GM19467 (cell line): ENCODE data around the gene SVEP1.
"Not testable (repeated sequence)": the region's sequence is repeated elsewhere in the genome, so short reads cannot be mapped to it uniquely, and the experiment has no call there.

Experiments
- ATAC-seq: cut with Tn5 transposase; IDR thresholded peaks from one replicate; pipeline ENCODE4 v1.9.1; 2021; ENCODE audit warnings: mild to moderate bottlenecking, moderate library complexity; ENCODE audit not compliant: unreplicated experiment

SVEP1 gene

GRCh38 chr9:110451726-110452125 lies 127.8 kb downstream of the SVEP1 start:
- no peak for ATAC-seq

- no peak for ATAC-seq
These were observed 132.1 kb downstream of the SVEP1 start for GRCh38 chr9:110447476-110447875.

DNA sequence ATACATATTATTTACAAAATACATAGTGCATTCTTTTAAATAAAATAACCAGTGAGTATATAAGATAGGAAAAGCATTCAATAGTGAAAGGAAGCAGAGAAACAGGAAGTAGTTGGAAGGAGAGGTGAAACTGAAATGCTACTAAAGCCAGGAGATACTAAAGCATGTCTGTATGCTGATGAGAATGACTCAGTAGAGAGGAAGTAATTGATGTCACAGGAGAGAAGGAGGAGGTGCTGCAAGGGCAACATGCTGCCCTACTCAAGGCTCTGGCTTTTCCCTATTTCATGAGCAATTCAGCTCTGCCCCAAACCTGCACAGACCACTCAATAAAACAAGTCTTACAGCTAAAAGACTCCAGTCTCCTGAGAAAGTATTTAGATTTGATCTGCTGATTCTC lies 133.4 kb downstream of the SVEP1 start:
- no peak for ATAC-seq

DNA sequence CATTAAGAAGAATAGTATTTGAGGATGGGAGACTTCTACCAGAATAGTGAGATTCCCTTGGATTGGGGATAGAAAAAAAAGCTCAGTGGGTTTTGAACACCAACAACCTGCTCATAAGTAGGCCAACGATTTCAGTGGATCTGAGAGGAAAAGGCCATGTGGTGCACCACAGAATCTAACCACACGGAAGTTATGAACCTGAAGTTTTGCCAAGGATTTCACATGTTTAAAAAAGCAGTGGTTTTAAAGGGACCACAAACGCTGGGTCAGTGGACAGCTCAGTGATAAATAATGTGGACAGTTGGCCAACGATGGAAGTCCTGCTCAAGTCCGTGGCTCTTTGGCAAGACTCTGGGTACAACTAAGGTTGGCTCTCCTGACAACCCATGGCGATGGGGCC lies 134.6 kb downstream of the SVEP1 start:
- ATAC-seq: no peak

GRCh38 chr9:110443866-110444220 lies 135.7 kb downstream of the SVEP1 start:
- no peak for ATAC-seq

DNA sequence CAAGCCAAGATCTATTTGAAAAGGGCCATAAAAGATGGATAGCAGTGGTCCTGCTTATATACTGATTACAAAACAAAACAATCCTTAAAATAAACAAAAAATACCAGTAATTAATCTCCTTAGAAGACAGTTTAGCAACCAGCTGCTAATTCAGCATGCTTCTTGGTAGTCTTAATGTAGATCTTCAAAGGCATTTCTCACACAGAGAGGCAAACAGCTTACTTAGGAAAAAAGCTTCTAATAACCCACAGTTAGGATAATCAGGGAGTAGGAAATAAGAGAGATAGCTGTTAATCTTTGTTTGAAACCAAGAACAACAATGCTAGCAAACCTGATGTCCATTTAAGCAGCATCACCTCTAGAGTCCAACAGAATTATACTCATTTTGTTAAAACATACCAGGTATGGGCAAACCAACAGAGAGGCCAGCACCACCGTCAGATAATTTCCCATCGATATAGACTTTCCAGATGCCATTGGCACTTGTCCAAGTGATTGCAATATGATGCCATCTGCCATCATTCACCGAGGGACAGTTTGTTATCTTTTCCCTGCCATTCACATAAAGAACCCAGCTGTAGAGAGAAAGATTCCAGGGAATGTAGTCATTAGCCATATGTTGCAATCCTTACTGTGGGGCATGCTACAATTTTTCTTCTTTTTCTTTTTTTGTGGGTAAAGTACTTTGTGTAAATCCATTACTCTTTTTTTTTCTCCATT lies 136.2 kb downstream of the SVEP1 start:
- no peak for ATAC-seq

GRCh38 chr9:110440796-110441195 lies 138.7 kb downstream of the SVEP1 start:
- no peak for ATAC-seq

- ATAC-seq: no peak
These were observed 139.4 kb downstream of the SVEP1 start for GRCh38 chr9:110440172-110440571.

DNA sequence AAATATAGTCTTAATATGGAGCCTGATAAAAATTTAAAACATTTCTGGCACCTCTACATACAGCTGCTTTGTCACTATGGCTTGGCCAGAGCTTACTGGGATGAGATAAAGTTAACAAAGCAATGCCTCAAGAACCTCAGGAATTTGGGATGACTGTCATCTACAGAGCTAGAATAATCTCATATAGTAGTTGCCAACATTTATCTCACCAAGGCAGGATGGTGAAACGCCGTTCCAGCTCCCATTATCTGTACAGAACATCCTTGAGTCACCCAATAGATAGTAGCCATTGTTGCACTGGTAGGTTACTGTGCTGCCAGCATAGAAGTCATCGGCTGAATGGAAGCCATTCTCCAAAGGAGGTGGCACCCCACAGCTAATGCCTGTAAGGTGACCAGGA lies 147.3 kb downstream of the SVEP1 start:
- no peak for ATAC-seq

DNA sequence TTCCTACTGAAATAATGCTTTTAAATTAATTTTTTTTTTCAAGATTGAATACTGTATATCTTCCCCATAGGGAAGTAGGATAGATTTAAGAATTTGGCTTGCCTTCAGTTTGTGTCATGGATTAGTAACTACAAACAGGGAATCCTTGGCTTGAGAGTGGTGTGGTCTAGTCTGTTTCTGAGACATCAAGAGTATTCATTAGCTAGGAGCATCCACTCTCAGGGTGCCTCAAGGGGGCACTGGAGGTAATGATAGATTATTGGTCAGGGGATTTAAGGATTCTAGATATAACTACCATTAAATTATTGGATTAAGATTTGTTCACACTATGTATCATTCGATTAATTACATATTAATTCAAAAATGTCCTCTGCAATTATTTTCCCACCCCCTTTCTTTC lies 150.1 kb downstream of the SVEP1 start:
- no peak for ATAC-seq

DNA sequence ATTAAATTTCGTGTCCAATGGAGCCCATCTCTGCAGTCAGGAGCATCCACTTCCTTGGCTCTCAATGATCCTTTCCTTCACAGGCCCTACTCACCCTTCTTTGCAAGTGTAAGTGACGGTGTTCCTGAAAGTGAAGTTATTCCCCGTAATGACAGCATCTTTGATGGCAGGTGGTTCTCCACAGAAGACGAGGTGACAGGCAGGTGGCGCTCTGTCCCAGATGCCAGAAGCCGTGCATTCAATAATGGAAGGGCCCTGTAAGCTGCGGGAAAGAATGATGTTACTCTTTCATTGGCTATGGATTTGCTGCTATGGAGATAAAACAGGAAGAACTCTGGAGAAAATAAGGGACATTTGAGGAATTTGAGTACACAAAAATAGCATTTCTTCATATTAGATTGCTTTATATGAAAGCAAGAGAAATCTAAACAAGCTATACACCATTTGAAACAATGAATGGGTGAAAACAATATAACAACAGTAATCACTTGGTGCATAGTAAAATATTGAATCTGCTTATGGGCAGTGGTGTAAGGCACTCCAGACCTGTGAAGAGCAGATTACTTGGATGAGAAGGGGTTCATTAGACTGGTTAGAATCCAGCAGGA lies 151.9 kb downstream of the SVEP1 start:
- ATAC-seq: no peak

- no peak for ATAC-seq
These were observed 153.4 kb downstream of the SVEP1 start for GRCh38 chr9:110426052-110426709.

DNA sequence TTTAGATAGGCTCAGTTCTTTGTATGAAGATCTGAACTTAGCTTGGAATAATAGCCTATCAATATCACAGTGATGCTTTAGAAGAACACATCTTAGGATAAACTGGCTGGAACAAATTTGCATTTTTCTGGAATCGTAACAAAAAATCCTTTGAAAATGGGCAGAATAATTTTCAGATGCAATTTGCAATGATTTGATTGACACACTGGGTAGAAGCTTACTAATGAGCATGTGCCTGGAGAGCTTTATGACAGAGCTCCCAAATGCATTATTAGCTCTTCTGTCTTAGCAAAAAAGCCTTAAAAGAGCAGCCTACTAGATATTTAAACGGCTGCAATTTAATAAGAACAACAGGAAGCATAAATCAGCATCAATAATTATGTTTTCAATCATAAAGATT lies 165.1 kb downstream of the SVEP1 start:
- no peak for ATAC-seq

- ATAC-seq: no peak
These were observed 168.6 kb downstream of the SVEP1 start for GRCh38 chr9:110410961-110411360.

DNA sequence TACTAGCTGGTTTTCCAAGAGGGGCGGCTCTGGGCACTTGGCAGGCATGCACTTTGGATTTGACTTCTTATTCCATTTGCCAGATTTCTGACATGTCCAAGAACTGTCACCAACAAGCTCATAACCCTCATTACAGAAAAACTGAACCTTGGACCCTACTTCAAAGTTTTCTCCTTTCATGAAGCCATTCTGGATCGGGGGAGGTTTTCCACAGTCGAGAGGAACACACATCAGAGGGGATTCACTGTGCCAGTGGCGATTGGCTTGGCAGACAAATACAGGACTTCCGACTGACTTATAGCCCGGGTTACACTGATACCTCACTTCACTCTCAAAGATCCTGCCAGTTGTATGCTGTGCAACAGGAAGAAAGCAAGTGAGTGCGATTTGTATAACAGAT lies 170.9 kb downstream of the SVEP1 start:
- ATAC-seq: no peak

- no peak for ATAC-seq
These were observed 173.6 kb downstream of the SVEP1 start for GRCh38 chr9:110405858-110406443.

DNA sequence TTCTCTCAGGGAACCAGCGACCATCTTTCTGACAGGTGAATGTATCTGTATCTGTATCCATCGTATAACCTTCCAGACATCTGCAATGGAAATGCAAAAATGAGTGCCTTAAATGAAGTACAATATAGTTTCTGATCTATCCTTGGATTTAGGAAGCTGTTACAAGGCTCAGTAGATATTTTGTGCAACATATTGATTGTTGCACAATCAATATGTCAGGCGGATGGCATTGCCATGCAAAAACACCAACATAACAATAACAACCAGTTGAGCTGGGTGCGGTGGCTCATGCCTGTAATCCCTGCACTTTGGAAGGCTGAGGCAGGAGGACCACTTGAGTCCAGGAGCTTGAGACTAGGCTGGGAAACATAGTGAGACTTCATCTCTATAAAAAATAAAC lies 175.1 kb downstream of the SVEP1 start:
- no peak for ATAC-seq

DNA sequence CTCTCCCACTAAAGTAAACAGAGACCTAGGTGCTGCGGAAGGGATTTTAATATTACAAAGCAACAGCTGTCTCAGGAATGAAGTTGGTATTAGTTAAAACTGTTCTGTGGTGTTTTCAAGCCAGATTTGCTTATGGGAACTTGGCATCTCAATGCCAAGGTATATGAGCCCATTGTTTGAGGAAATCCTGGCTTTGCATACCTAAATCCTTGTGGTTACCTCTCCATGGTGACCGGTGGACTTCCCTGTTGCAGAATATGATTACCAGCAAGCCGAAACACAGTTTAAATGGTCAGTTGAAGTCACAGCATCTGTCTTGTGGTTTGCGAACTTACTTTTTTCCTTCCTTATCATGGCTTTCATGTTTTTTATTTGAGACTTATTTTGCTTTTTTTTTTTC lies 179.6 kb downstream of the SVEP1 start:
- ATAC-seq: no peak

DNA sequence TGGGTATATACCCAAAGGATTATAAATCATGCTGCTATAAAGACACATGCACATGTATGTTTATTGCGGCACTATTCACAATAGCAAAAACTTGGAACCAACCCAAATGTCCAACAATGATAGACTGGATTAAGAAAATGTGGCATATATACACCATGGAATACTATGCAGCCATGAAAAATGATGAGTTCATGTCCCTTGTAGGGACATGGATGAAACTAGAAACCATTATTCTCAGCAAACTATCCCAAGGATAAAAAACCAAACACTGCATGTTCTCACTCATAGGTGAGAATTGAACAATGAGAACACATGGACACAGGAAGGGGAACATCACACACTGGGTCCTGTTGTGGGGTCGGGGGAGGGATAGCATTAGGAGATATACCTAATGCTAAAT lies 180.5 kb downstream of the SVEP1 start:
- ATAC-seq: not testable (repeated sequence)

DNA sequence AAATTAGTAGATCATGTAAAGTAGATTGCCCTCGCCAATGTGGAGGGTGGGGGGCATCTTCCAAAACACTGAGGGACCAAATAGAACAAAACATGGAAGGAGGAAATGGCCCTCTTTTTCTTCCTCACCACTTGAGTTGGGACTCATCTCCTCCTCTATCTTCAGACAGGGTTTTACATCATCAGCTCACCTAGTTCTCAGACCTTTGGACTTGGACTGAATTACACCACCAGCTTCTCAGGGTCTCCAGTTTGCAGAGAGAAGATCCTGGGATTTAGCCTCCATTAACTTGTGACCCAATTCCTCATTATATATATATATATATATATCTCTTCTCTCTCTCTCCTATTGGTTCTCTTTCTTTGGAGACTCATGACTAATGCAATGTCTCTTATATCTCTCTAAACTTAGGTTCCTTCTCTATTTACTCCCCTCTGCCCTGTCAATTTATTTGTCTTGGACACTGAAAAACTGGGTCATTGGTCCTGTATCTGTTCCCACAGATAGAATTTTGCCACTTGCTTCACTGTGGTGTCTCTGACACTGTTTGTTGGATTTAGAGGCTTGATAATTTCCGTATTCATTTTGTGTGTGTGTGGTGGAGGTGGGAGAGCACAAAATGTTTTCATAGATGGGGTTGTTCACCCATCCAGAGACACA lies 187.6 kb downstream of the SVEP1 start:
- ATAC-seq: no peak

GRCh38 chr9:110389148-110389750 lies 190.3 kb downstream of the SVEP1 start:
- no peak for ATAC-seq
